Spleen (tissue), 7 donors: ENCODE measurements around the gene ENTPD2.

Source experiments
- POLR2A ChIP-seq, 3 donors: fragments of 450-650 bp; IDR thresholded peaks; one replicate each; pipeline ENCODE4 v1.5.1; 2017; ENCODE audit warnings: antibody characterized with exemption in 3 of 3, mild to moderate bottlenecking in 1 of 3
- TF ChIP-seq, protein P1 (sequence below), 11 experiments: fragments of 200-600 bp in 7 of 11; fragments of 450-650 bp in 4 of 11; sonication (generic) in 4 of 11; IDR thresholded peaks in 8 of 11; conservative IDR thresholded peaks in 3 of 11; 1 replicate in 7 of 11; 2 replicates in 4 of 11; pipeline versions ENCODE4 v1.4.0 to v1.8.0; 2016 to 2021; ENCODE audit warnings: antibody characterized with exemption in 11 of 11, inconsistent platforms in 4 of 11, mild to moderate bottlenecking in 1 of 11
- donor health status: DM: no; HTN: no; CAD: no; lungs with moderate emphysema.
- donor health status: DM: no; HTN: no; CAD: no.
- donor health status: DM: no; HTN: no; CAD: no.

DNA sequence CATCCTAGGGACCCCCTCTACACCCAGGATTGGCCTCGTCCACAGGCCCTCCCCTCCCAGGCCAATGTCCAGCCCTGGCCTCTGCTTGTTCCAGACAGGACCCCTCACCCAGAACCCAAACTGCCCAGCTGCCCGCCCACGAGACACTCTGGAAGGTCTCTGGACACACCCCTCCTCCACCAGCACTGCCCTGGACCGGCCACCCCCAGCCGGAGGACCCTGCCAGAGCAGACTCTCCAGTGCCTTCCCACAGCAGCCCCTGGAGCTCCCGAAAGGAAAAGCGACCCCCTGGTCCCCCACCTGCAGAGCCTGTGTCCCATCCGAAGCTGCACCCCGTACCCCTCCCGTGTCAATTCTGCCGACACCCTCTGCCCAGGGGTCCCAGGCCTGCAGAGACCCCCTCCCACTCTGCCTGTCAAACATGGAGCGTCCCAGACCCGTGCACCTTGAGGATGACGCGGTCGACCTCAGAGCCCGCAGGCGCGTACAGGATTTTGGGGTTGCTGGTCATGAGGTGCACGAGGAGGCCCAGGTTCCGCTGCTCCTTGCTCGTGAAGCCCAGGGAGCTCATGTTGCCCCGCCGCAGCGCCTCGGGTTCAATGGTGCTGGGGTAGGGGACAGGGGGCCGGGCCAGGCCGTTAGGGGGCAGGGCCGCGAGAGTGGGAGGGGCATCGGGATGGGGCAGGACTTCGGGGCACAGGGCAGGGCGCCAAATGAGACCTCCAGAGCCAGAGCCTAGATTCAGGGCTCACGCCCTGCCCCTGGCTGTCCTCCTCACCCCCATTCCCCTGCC is 33.8 kb downstream of the ENTPD2 start:
- TF ChIP-seq, protein P1, sequence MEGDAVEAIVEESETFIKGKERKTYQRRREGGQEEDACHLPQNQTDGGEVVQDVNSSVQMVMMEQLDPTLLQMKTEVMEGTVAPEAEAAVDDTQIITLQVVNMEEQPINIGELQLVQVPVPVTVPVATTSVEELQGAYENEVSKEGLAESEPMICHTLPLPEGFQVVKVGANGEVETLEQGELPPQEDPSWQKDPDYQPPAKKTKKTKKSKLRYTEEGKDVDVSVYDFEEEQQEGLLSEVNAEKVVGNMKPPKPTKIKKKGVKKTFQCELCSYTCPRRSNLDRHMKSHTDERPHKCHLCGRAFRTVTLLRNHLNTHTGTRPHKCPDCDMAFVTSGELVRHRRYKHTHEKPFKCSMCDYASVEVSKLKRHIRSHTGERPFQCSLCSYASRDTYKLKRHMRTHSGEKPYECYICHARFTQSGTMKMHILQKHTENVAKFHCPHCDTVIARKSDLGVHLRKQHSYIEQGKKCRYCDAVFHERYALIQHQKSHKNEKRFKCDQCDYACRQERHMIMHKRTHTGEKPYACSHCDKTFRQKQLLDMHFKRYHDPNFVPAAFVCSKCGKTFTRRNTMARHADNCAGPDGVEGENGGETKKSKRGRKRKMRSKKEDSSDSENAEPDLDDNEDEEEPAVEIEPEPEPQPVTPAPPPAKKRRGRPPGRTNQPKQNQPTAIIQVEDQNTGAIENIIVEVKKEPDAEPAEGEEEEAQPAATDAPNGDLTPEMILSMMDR (IDR thresholded peaks at IDR 0.05 in 8 of 11, conservative IDR thresholded peaks at IDR 0.05 in 3 of 11), result no peak
- TF ChIP-seq POLR2A (IDR thresholded peaks at IDR 0.05), result no peak
